ENCODE measurements around the gene PPP2R3B. TPM values are rescaled to one million over a fixed set of nuclear protein-coding genes. Genes with fewer than 3 reads are reported as not detected.

The PPP2R3B gene
- total RNA-seq, 4 donors from 2014 or later = 7.8 to 27.9 (median 11.6) TPM

- no peak overlapping the region for H3K4me3 ChIP-seq
- no peak overlapping the region for H3K27ac ChIP-seq
- intact Hi-C loops (cut with DNase I; ENCODE audit: low total_unique reads) (no loop called here), in situ Hi-C loops (cut with MboI; ENCODE audit: low pct_ligation_motif_present in 1 of 4, low pct_unique_long_range_greater_than_20kb in 1 of 4, low sequenced_read_pairs in 3 of 4) (no loop called here)
- no peaks in the 10 kb centered on the region for H3K9me3 ChIP-seq
- H3K36me3 ChIP-seq = peaks cover 0 to 14% (median 4%) of the 10 kb centered on the region in 4 donors
- no peaks in the 10 kb centered on the region for H3K27me3 ChIP-seq
- DNase-seq = no peak
- WGBS, 2 donors (ENCODE audit: low coverage in 1 of 2) = 80 to 97% methylated on average over 3 to 13 of the region's 13 CpGs
- TF ChIP-seq POLR2AphosphoS5 (IDR thresholded peaks at IDR 0.05) (no peak), CTCF (IDR thresholded peaks at IDR 0.05) (no peak)
- peaks cover 0 to 23% (median 5%) of the 10 kb centered on the region in 4 donors for H3K4me1 ChIP-seq
Measured at GRCh38 chrX:285076-285677, 101.5 kb downstream of the PPP2R3B start.

Small RNAs within 50 kb of the gene (small RNA-seq; reads per million reads assigned to genes)
- gene RF00017 = 0 reads per million in 4 donors

Other genes starting within 250 kb of the PPP2R3B start
- gene PLCXD1, start 105.5 kb downstream of the PPP2R3B start, total RNA-seq = 10 to 100 TPM in 3 of 4 donors, 1 to 10 TPM in 1; 3.8 to 21.3 (median 13.8) TPM
- gene GTPBP6, start 68.1 kb downstream of the PPP2R3B start, total RNA-seq = 10 to 100 TPM; 30.6 to 60.2 (median 36.0) TPM
- 1 to 10 TPM in 1 of 4 donors, under 1 TPM in 2, not detected in 1; 0.14 to 2.6 (median 0.16) TPM for gene SHOX, start 243.9 kb upstream of the PPP2R3B start, total RNA-seq